Upper lobe of left lung (tissue), 4 donors: Measurements from ENCODE around the gene LAMB4.

Experiments
- CTCF ChIP-seq, 6 experiments: fragments of 450-650 bp in 4 of 6; fragments of 200-600 bp in 2 of 6; sonication (generic) in 2 of 6; IDR thresholded peaks; one replicate each; pipeline ENCODE4 v1.5.1; 2016 to 2019; ENCODE audit warnings: antibody characterized with exemption in 6 of 6
- EP300 ChIP-seq, 4 donors: sonication (generic); formaldehyde crosslinking; IDR thresholded peaks; one replicate each; pipeline ENCODE4 v1.5.1; 2017; ENCODE audit warnings: antibody characterized with exemption in 4 of 4, control low read depth in 2 of 4
- POLR2A ChIP-seq, 4 donors: fragments of 450-650 bp; IDR thresholded peaks; one replicate each; pipeline ENCODE4 v1.5.1; 2016 to 2017; ENCODE audit warnings: antibody characterized with exemption in 4 of 4, mild to moderate bottlenecking in 2 of 4
- POLR2AphosphoS5 ChIP-seq, 2 donors: sonication (generic); formaldehyde crosslinking; IDR thresholded peaks; one replicate each; pipeline ENCODE4 v1.5.1; 2017; ENCODE audit warnings: antibody characterized with exemption in 2 of 2

- TF ChIP-seq CTCF (IDR thresholded peaks at IDR 0.05) (no peak), POLR2A (IDR thresholded peaks at IDR 0.05) (no peak), EP300 (IDR thresholded peaks at IDR 0.05) (no peak), POLR2AphosphoS5 (IDR thresholded peaks at IDR 0.05) (no peak)
Measured at GRCh38 chr7:108008827-108009226, 121.3 kb downstream of the LAMB4 start.
